Measurements from ENCODE around the gene LBR.

LBR gene

GRCh38 chr1:225427235-225428067, at the start of gene LBR (continued):
- no peak for TF ChIP-seq ZNF449 (tag by site-specific recombination; IDR thresholded peaks at IDR 0.05)
- no peak; the same call in 1 of the 2 replicates for TF ChIP-seq ZNF398 (tag by site-specific recombination; IDR thresholded peaks at IDR 0.05)
- no peak for TF ChIP-seq ZBTB49 (tag by site-specific recombination; IDR thresholded peaks at IDR 0.05; ENCODE audit: low read depth)
- TF ChIP-seq ZNF558 (tag by site-specific recombination; IDR thresholded peaks at IDR 0.05) = no peak
- no peak for TF ChIP-seq ZNF704 (tag by site-specific recombination; IDR thresholded peaks at IDR 0.05)
- TF ChIP-seq ZNF501 (tag by site-specific recombination; IDR thresholded peaks at IDR 0.05) = peak; percentile 77; the same call in 1 of the 2 replicates
- TF ChIP-seq ZXDB (tag by site-specific recombination; IDR thresholded peaks at IDR 0.05) = peak; percentile 81
- TF ChIP-seq ZNF776 (tag by site-specific recombination; IDR thresholded peaks at IDR 0.05; ENCODE audit: borderline replicate concordance) = no peak
- no peak for TF ChIP-seq ZNF473 (tag by site-specific recombination; IDR thresholded peaks at IDR 0.05)
- peak; percentile 84 for TF ChIP-seq ZBTB26 (tag by site-specific recombination; optimal IDR thresholded peaks at IDR 0.05)
- no peak for TF ChIP-seq ZNF155 (tag by site-specific recombination; IDR thresholded peaks at IDR 0.05)
- TF ChIP-seq ZFP3 (tag by site-specific recombination; IDR thresholded peaks at IDR 0.05; ENCODE audit: low read depth) = no peak
- peak; percentile 4; the same call in 1 of the 2 replicates for TF ChIP-seq SP7 (tag by site-specific recombination; IDR thresholded peaks at IDR 0.05)
- no peak for TF ChIP-seq ZNF701 (tag by site-specific recombination; IDR thresholded peaks at IDR 0.05)
- TF ChIP-seq ZNF133 (tag by site-specific recombination; IDR thresholded peaks at IDR 0.05) = no peak
- TF ChIP-seq GLI2 (tag by site-specific recombination; IDR thresholded peaks at IDR 0.05; ENCODE audit: borderline replicate concordance, low read depth) = no peak
- no peak; the same call in 1 of the 2 replicates for TF ChIP-seq ZBTB7A (tag by site-specific recombination; IDR thresholded peaks at IDR 0.05; ENCODE audit: low read depth)
- peak; percentile 80; the same call in 1 of the 2 replicates for TF ChIP-seq ZNF626 (tag by site-specific recombination; IDR thresholded peaks at IDR 0.05)
- TF ChIP-seq ZNF169 (tag by site-specific recombination; IDR thresholded peaks at IDR 0.05) = no peak
- TF ChIP-seq ZNF248 (tag by site-specific recombination; IDR thresholded peaks at IDR 0.05) = no peak
- peak; percentile 84; the same call in 1 of the 2 replicates for TF ChIP-seq ZNF561 (tag by site-specific recombination; IDR thresholded peaks at IDR 0.05; ENCODE audit: borderline replicate concordance)
- TF ChIP-seq CTCF (tag by site-specific recombination; IDR thresholded peaks at IDR 0.05) = no peak
- no peak for TF ChIP-seq ZNF530 (tag by site-specific recombination; IDR thresholded peaks at IDR 0.05; ENCODE audit: low read depth)
- TF ChIP-seq ZNF792 (tag by site-specific recombination; IDR thresholded peaks at IDR 0.05) = no peak; the same call in 1 of the 2 replicates
- TF ChIP-seq ZNF26 (tag by site-specific recombination; IDR thresholded peaks at IDR 0.05) = no peak
- no peak for TF ChIP-seq ZNF157 (tag by site-specific recombination; IDR thresholded peaks at IDR 0.05)

Data from HEK293 (cell line).